Measurements from ENCODE around the gene SMKR1. TPM values are rescaled to one million over a fixed set of nuclear protein-coding genes. Genes with fewer than 3 reads are reported as not detected.

Gene SMKR1
- total RNA-seq, 1 experiment from 2014 or later: 8.9 TPM

- ChIA-PET RAD21 (ENCODE audit: low non-redundant PET in 1 of 2, low total read pairs in 2 of 2, uncharacterized antibody in 2 of 2, unreplicated experiment in 2 of 2) (no interaction called here), POLR2A (no interaction called here)
Measured at GRCh38 chr7:129550693-129551360, 48.5 kb downstream of the SMKR1 start.

More at GRCh38 chr7:129550693-129551360, 48.5 kb downstream of the SMKR1 start:
- Histone ChIP-seq H3K79me2 (ENCODE audit: insufficient read depth, low read length) (no peaks in the 10 kb centered on the region), H3K4me3 (replicated peaks in 1 of 2; ENCODE audit: low read depth in 1 of 2, low read length in 2 of 2) (no peak overlapping the region), H3K9me2 (ENCODE audit: insufficient read depth) (no peaks in the 10 kb centered on the region), H3K27me3 (ENCODE audit: insufficient read depth, low read length) (no peaks in the 10 kb centered on the region), H3K4me2 (ENCODE audit: low read length) (no peak overlapping the region), H3K4me1 (ENCODE audit: control insufficient read depth in 1 of 2, insufficient read depth in 2 of 2, low read length in 2 of 2) (no peaks in the 10 kb centered on the region), H3K36me3 (ENCODE audit: control insufficient read depth in 1 of 2, insufficient read depth in 2 of 2, low read length in 2 of 2) (no peaks in the 10 kb centered on the region), H4K20me1 (ENCODE audit: insufficient read depth) (no peaks in the 10 kb centered on the region), H3K27ac (ENCODE audit: low read depth, low read length) (no peak overlapping the region), H3K9ac (ENCODE audit: low read length) (no peak overlapping the region), H2AFZ (ENCODE audit: low read depth, low read length, poor library complexity, severe bottlenecking) (no peak overlapping the region), H3K9me3 (ENCODE audit: control insufficient read depth in 1 of 2, insufficient read depth in 1 of 2, low read depth in 1 of 2, low read length in 2 of 2) (no peaks in the 10 kb centered on the region)
- CTCF ChIA-PET: no interaction called here
- no peak for ATAC-seq
- intact Hi-C loops (cut with micrococcal nuclease): no loop called here
- TF ChIP-seq SIN3A (IDR thresholded peaks at IDR 0.05; ENCODE audit: low read depth): no peak
- no peak for TF ChIP-seq YY1 (IDR thresholded peaks at IDR 0.05; ENCODE audit: extremely low read depth, insufficient replicate concordance, low read depth, low read length)
- TF ChIP-seq POLR2A (IDR thresholded peaks at IDR 0.05; ENCODE audit: borderline replicate concordance, extremely low read depth, insufficient read depth, insufficient read length): no peak
- TF ChIP-seq EZH2phosphoT487 (IDR thresholded peaks at IDR 0.05; ENCODE audit: borderline replicate concordance): no peak
- TF ChIP-seq SP1 (IDR thresholded peaks at IDR 0.05; ENCODE audit: low read depth): no peak
- no peak for TF ChIP-seq ZBTB33 (IDR thresholded peaks at IDR 0.05; ENCODE audit: extremely low read depth, insufficient replicate concordance, low read length)
- TF ChIP-seq EZH2 (IDR thresholded peaks at IDR 0.05): no peak
- TF ChIP-seq ATF3 (IDR thresholded peaks at IDR 0.05): no peak
- no peak for TF ChIP-seq EGR1 (IDR thresholded peaks at IDR 0.05; ENCODE audit: low read depth)
- no peak for TF ChIP-seq CTCF (IDR thresholded peaks at IDR 0.05 in 2 of 3, conservative IDR thresholded peaks at IDR 0.05 in 1 of 3; ENCODE audit: borderline replicate concordance in 1 of 3, insufficient read depth in 1 of 3, low read depth in 2 of 3, low read length in 2 of 3)
- TF ChIP-seq ELF1 (IDR thresholded peaks at IDR 0.05; ENCODE audit: borderline replicate concordance, low read depth): no peak
- TF ChIP-seq TCF7L2 (IDR thresholded peaks at IDR 0.05; ENCODE audit: borderline replicate concordance, extremely low read depth, insufficient read depth, insufficient read length): no peak
- BruUV-seq (replicated peaks): no TSS peak
- DNase-seq (ENCODE audit: low read depth, low spot score): no peak

All from HCT116 (cell line).